Measurements from ENCODE around the gene MAML2. TPM values are rescaled to one million over a fixed set of nuclear protein-coding genes. Genes with fewer than 3 reads are reported as not detected.

The MAML2 gene
- total and polyA plus RNA-seq, 8 donors = 2.4 to 11.8 (median 4.1) TPM

DNA sequence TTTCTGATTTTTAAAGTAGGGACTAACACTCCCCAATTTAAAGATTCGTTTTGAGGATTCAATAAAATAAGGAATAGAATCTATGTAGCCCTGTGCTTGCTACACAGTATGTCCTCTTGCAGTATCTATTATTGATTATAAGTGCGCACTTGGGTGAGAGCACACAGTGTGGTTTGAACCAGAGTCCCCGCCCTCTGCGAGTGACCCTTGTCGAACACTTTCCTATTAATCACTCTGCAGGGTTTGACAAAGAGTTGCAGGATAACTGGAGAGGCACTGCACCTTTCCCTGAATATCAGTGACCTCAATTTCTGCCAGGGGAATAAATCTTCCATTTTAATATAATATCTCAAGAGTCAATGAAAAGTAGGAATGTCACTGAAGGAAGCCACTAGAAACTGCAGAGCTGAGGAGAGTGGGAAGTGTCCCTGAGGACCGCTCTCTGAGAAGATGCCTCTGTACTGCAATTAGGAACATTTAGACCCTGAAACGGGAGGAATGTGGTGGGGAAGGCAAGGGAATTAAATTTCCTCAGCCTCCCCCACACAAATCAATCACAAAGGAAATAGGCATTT lies 182.2 kb downstream of the MAML2 start:
- FAIRE-seq (no peak), ATAC-seq (no peak), DNase-seq (no peak)
- TF ChIP-seq, protein P1, sequence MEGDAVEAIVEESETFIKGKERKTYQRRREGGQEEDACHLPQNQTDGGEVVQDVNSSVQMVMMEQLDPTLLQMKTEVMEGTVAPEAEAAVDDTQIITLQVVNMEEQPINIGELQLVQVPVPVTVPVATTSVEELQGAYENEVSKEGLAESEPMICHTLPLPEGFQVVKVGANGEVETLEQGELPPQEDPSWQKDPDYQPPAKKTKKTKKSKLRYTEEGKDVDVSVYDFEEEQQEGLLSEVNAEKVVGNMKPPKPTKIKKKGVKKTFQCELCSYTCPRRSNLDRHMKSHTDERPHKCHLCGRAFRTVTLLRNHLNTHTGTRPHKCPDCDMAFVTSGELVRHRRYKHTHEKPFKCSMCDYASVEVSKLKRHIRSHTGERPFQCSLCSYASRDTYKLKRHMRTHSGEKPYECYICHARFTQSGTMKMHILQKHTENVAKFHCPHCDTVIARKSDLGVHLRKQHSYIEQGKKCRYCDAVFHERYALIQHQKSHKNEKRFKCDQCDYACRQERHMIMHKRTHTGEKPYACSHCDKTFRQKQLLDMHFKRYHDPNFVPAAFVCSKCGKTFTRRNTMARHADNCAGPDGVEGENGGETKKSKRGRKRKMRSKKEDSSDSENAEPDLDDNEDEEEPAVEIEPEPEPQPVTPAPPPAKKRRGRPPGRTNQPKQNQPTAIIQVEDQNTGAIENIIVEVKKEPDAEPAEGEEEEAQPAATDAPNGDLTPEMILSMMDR (IDR thresholded peaks at IDR 0.05) = no peak
- Histone ChIP-seq H3K4me3 (no peak overlapping the region), H3K36me3 (no peaks in the 10 kb centered on the region), H3K4me1 (no peaks in the 10 kb centered on the region), H3K9me3 (no peaks in the 10 kb centered on the region), H3K27me3 (no peaks in the 10 kb centered on the region), H3K27ac (no peak overlapping the region)
- 49 to 59% methylated on average over 7 of the region's 7 CpGs for WGBS, 2 donors
- intact Hi-C loops (cut with DNase I) = no loop called here

- intact Hi-C loops (cut with DNase I) = no loop called here
- H3K4me3 ChIP-seq = no peak overlapping the region
Observed at GRCh38 chr11:96159968-96160367, 183.0 kb downstream of the MAML2 start.

DNA sequence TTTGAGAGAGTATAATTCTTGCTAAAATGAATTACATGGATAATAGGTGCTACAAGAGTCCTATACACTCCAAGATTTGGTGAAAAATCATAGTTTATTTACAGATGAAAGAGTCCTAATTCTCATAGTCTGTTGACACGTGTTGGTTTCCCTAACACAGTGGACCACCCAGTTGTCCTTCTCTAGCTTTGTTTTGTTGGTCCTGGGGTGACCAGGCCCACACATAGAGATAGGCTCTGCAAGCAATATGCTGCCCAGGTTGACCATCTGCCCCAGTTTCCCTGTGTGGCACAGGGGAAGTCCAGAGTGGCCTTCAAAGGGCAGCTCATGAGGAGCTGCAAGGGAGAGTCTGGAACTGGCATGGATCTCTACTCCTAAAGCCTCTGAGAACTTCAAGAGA lies 184.9 kb downstream of the MAML2 start:
- TF ChIP-seq, protein P1 (IDR thresholded peaks at IDR 0.05) = no peak
- no peaks in the 10 kb centered on the region for H3K4me1 ChIP-seq
- WGBS, 2 donors = 79 to 88% methylated on average over 1 of the region's 1 CpG
- no peak overlapping the region for H3K4me3 ChIP-seq
- ATAC-seq (no peak), FAIRE-seq (no peak), DNase-seq (no peak)
- no peak overlapping the region for H3K27ac ChIP-seq
- intact Hi-C loops (cut with DNase I) = no loop called here
- H3K36me3 ChIP-seq = no peaks in the 10 kb centered on the region
- H3K9me3 ChIP-seq = no peaks in the 10 kb centered on the region
- H3K27me3 ChIP-seq = no peaks in the 10 kb centered on the region

More at GRCh38 chr11:96159968-96160367, 183.0 kb downstream of the MAML2 start:
- Histone ChIP-seq H3K9me3 (no peaks in the 10 kb centered on the region), H3K36me3 (no peaks in the 10 kb centered on the region), H3K27me3 (no peaks in the 10 kb centered on the region), H3K4me1 (no peaks in the 10 kb centered on the region), H3K27ac (no peak overlapping the region)
- TF ChIP-seq, protein P1 (IDR thresholded peaks at IDR 0.05) = no peak
- 54 to 82% methylated on average over 6 of the region's 6 CpGs for WGBS, 2 donors
- no peak for ATAC-seq
- FAIRE-seq = no peak
- DNase-seq = no peak

GRCh38 chr11:96157517-96157873 lies 185.5 kb downstream of the MAML2 start:
- ATAC-seq (no peak), DNase-seq (no peak), FAIRE-seq (no peak)
- Histone ChIP-seq H3K27me3 (no peaks in the 10 kb centered on the region), H3K4me3 (no peak overlapping the region), H3K27ac (peak overlapping the region in 2 of 4 donors; percentile 15 to 50), H3K4me1 (no peaks in the 10 kb centered on the region), H3K36me3 (no peaks in the 10 kb centered on the region), H3K9me3 (no peaks in the 10 kb centered on the region)
- TF ChIP-seq, protein P1 (IDR thresholded peaks at IDR 0.05) = no peak
- intact Hi-C loops (cut with DNase I) = no loop called here

- Histone ChIP-seq H3K9me3 (no peaks in the 10 kb centered on the region), H3K27me3 (no peaks in the 10 kb centered on the region), H3K4me3 (no peak overlapping the region), H3K36me3 (no peaks in the 10 kb centered on the region), H3K4me1 (no peaks in the 10 kb centered on the region), H3K27ac (peak overlapping the region in 2 of 4 donors; percentile 22 to 50)
- TF ChIP-seq, protein P1 (IDR thresholded peaks at IDR 0.05) = no peak
- WGBS, 2 donors = 49 to 65% methylated on average over 3 of the region's 3 CpGs
- peak in 3 of 4 donors; percentile 54 to 64 (median 64) for ATAC-seq
- FAIRE-seq = no peak
- DNase-seq = no peak
- intact Hi-C loops (cut with DNase I) = no loop called here
Observed at GRCh38 chr11:96156379-96156722, 186.6 kb downstream of the MAML2 start.

Data from pancreas (tissue), 10 donors.